Posterior vena cava (tissue), 2 donors: ENCODE measurements around the gene SLFN13. TPM values are rescaled to one million over a fixed set of nuclear protein-coding genes. Genes with fewer than 3 reads are reported as not detected.

Experiments
- total RNA-seq, 2 donors: library from RNA; stranded (reverse); fragmentation: NEBNext Ultra II Directional; extraction: Animal tissue kit (Norgen Biotek cat#: 25700); gene quantifications; one replicate each; pipeline ENCODE4 v1.2.1, GENCODE V29; 2021
- donor health status: DM: yes; HTN: yes; CAD: no.
- donor health status: DM: yes; HTN: yes; CAD: no.

SLFN13 gene
- total RNA-seq, 2 donors from 2014 or later = 8.8 to 17.9 TPM

Other genes with a start within 250 kb of the SLFN13 start
- 10 to 100 TPM; 41.6 to 46.3 TPM for gene SLFN5, start 205.7 kb downstream of the SLFN13 start, total RNA-seq
- 10 to 100 TPM; 35.3 to 53.1 TPM for gene SLFN11, start 75.1 kb downstream of the SLFN13 start, total RNA-seq
- 10 to 100 TPM; 13.1 to 15.0 TPM for gene SLFN12, start 16.3 kb downstream of the SLFN13 start, total RNA-seq
- 1 to 10 TPM; 1.4 to 1.6 TPM for gene SLFN12L, start 88.9 kb upstream of the SLFN13 start, total RNA-seq
- not detected for gene SLFN14, start 112.1 kb upstream of the SLFN13 start, total RNA-seq
- gene PEX12, start 129.8 kb upstream of the SLFN13 start, total RNA-seq = 1 to 10 TPM; 3.4 to 3.6 TPM
- gene AP2B1, start 138.6 kb upstream of the SLFN13 start, total RNA-seq = 100 to 1,000 TPM; 101 to 105 TPM